Measurements from ENCODE around the gene NEUROD4. TPM values are rescaled to one million over a fixed set of nuclear protein-coding genes. Genes with fewer than 3 reads are reported as not detected.

NEUROD4 gene
- polyA plus RNA-seq, 4 donors = not detected

DNA sequence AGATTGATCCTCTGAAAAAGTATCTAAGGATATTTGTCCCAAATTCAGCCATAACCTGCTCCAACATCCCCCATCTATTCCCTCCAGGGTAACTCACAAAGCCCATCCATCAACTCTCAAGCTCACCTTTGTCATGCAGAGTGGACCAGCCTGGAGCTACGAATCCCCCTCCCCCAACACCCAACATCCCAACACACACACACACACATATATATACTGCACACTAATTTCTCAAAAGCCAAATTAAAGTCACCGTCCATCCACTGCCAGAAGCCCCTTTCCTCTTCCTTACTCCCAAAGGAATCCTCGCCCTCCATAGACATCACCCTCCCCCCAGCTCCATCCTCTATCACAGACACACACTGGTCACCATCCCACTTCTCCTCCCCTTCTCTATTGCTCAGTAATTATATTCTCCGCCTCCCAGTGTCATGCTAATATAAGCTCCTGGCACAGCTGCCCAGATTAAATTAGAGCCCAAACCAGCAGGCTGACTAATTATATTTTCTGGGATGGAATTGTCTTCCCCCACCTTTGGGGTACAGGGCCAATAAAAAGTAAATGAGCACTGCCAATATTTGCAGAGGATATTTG, 21.7 kb upstream of the NEUROD4 start:
- DNase-seq (ENCODE audit: low read depth in 4 of 4, low spot score in 3 of 4) = no peak

DNA sequence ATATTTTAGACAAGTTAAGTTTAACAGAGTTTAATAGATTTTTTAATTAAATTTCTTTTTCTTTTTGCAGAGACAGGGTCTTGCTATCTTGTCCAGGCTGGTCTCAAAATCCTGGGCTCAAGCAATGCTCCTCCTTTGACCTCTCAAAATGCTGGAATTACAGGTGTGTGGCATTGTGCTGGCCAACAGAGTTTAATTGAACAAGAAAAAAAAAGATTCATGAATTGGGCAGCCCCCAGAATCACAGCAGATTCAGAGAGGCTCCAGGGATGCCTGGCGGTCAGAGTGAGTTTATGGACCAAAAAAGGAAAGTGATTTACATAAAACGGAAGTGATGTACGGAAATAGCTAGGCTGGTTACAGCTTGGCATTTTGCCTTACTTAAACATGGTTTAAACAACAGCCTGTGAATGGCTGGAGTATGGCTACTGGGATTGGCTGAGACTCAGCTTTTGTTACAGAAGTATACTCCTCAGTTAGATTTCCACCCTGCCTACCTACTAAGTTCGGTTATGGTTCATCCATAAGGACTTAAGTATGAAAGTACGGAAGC, 20.7 kb upstream of the NEUROD4 start:
- no peak for DNase-seq (ENCODE audit: low read depth in 4 of 4, low spot score in 3 of 4)

GRCh38 chr12:55001198-55001868, 18.4 kb upstream of the NEUROD4 start:
- no peak for DNase-seq (ENCODE audit: low read depth in 4 of 4, low spot score in 3 of 4)

GRCh38 chr12:55002355-55002754, 17.4 kb upstream of the NEUROD4 start:
- DNase-seq (ENCODE audit: low read depth in 4 of 4, low spot score in 3 of 4) = no peak

DNA sequence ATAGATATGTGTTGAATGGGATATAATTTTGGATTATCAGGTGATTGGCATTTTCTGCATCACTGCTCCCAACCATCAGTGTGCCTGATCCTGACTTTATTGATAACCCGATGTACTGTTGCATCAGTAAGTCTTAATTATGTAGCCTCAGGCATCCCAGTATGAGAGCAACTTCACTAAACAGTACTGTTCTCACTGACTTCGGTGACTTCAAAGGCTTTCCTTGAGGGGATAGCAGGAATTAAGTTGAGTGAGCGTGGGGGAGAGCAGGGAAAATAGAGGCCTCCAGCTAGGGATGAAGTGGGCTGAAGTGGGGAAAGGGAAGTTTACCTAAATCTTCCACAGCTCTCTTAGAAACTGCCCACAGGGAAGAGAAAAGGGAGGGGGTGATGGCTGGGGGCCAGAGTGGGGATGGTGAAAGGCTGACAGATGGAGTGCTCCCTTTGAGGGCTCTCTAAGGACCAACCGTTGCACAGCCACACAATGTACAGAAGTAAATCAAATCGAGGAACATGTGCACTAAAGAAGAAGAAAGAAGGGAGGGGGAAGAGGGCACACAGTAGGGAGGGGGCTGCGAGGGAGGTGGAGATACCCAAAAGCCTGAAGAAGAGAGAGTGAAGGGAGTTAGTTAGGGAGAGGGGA, 10.7 kb upstream of the NEUROD4 start:
- DNase-seq (ENCODE audit: low read depth in 4 of 4, low spot score in 3 of 4) = no peak

GRCh38 chr12:55017416-55017925, 2.3 kb upstream of the NEUROD4 start:
- no peak for DNase-seq (ENCODE audit: low read depth in 4 of 4, low spot score in 3 of 4)

GRCh38 chr12:55024575-55024974, 4.8 kb downstream of the NEUROD4 start:
- no peak for DNase-seq (ENCODE audit: low read depth in 4 of 4, low spot score in 3 of 4)

- DNase-seq (ENCODE audit: low read depth in 4 of 4, low spot score in 3 of 4) = no peak
Observed at GRCh38 chr12:55025508-55025907, 5.7 kb downstream of the NEUROD4 start.

GRCh38 chr12:55034218-55034617, 14.4 kb downstream of the NEUROD4 start:
- no peak for DNase-seq (ENCODE audit: low read depth in 4 of 4, low spot score in 3 of 4)

DNA sequence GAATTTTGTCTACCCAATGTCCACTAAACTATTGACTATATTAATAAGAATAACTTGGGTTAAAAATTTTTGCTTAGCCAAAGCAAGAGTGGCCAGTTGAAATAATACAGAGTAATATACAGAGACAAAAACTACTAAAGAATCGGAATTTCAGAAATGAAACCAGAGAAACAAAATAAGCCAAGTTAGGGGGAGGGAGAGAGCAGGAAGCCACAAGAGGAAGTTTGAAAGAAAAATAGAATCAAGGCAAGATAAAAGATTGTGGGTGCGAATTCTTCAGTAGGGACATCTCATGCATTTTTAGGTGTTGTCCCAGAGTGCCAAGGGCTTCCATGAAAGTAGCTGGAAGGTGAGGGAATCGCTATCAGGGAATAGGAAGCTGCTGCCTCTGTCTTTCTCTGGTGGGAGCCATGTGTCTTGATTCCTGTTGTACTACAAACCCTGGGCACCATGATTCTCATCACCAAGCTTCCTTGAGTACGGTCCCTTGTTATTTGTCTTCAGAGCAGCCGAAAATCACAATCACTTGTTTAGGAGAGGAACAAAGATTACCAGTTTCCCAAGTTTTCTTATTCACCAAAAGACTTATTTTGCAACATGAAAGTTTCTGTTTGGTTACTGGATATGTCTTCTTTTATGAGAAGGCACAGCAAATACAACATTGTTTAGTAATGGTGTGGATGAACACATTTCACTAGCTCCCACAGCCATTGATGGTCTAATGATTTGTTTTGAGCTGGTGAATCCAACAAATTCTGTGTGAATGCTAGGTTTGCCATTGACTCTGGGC, 16.7 kb downstream of the NEUROD4 start:
- no peak for DNase-seq (ENCODE audit: low read depth in 4 of 4, low spot score in 3 of 4)

GRCh38 chr12:55037351-55037987, 17.7 kb downstream of the NEUROD4 start:
- no peak for DNase-seq (ENCODE audit: low read depth in 4 of 4, low spot score in 3 of 4)

GRCh38 chr12:55039395-55040354, 19.9 kb downstream of the NEUROD4 start:
- no peak for DNase-seq (ENCODE audit: low read depth in 4 of 4, low spot score in 3 of 4)

- DNase-seq (ENCODE audit: low read depth in 4 of 4, low spot score in 3 of 4) = no peak
Observed at GRCh38 chr12:55041345-55042055, 21.7 kb downstream of the NEUROD4 start.

DNA sequence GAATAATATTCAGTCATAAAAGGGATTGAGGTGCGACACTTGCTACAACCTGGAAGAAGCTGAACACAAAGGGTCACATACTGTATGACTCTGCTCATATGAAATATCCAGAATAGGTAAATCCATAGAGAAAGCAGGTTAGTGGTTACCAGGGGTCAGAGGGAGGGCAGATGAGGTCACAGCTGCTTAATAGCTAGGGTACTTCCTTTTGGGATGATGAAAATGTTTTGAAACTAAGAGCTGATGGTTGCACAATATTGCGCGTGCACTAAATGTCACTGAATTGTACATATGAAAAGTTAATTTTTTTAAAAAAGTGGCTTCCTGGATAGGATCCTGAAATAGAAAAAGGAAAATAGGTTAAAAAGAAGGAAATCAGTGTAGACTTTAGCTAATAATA, 23.8 kb downstream of the NEUROD4 start:
- no peak for DNase-seq (ENCODE audit: low read depth in 4 of 4, low spot score in 3 of 4)

DNA sequence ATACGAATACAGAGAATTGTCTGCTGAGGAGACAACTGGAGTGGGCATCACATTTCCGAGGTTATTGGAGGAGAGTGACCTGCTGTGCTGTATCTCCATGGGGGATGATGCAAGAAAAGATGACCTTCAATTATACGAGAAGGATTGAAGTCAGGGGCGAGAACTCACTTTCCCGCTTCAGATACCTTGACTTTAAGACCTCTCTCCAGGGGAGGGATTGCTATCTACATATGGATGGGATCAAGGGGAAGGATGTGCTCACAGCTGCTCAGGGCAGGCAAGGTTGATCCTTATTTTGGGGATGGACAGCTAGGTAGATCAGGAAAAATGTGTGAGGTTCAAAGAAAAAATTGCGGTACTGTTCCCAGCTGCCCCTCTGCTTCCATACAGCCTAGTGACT, 24.4 kb downstream of the NEUROD4 start:
- DNase-seq (ENCODE audit: low read depth in 4 of 4, low spot score in 3 of 4) = no peak

GRCh38 chr12:55049676-55050075, 29.9 kb downstream of the NEUROD4 start:
- DNase-seq (ENCODE audit: low read depth in 4 of 4, low spot score in 3 of 4) = no peak

- DNase-seq (ENCODE audit: low read depth in 4 of 4, low spot score in 3 of 4) = no peak
Observed at GRCh38 chr12:55051197-55051947, 31.6 kb downstream of the NEUROD4 start.

GRCh38 chr12:55057481-55057880, 37.7 kb downstream of the NEUROD4 start:
- no peak for DNase-seq (ENCODE audit: low read depth in 4 of 4, low spot score in 3 of 4)
